Measurements from ENCODE around the gene ANKRD20A1.
"Not testable (repeated sequence)": the region's sequence is repeated elsewhere in the genome, so short reads cannot be mapped to it uniquely, and the experiment has no call there.

- not testable (repeated sequence) for TF ChIP-seq ZNF274 (IDR thresholded peaks at IDR 0.05; ENCODE audit: low read depth, low read length); YY1 (IDR thresholded peaks at IDR 0.05; ENCODE audit: insufficient read depth, insufficient read length)
Measured at GRCh38 chr9:67832088-67832487, 26.6 kb upstream of the ANKRD20A1 start.

Measured in NT2/D1 (cell line).